ENCODE results near the gene SMAGP.
"Not testable (repeated sequence)": the region's sequence is repeated elsewhere in the genome, so short reads cannot be mapped to it uniquely, and the experiment has no call there.

Gene SMAGP

DNA sequence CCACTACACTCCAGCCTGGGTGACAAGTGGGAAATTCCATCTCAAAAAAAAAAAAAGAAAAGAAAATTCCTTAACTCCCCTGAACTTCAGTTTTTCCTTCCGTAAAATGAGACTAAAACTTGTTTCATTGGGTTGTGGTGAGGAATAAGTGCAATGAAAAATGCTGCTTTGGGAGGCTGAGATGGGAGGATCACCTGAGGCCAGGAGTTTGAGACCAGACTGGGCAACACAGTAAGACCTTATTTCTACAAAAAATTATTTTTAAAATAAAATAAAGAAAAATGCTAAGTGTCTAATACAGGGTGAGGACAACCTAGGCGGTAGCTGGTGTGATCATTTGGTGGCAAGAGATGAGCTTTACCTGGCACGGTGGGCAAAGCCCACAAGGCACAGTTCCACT, 6.9 kb downstream of the SMAGP start:
- DNase-seq: no peak

DNA sequence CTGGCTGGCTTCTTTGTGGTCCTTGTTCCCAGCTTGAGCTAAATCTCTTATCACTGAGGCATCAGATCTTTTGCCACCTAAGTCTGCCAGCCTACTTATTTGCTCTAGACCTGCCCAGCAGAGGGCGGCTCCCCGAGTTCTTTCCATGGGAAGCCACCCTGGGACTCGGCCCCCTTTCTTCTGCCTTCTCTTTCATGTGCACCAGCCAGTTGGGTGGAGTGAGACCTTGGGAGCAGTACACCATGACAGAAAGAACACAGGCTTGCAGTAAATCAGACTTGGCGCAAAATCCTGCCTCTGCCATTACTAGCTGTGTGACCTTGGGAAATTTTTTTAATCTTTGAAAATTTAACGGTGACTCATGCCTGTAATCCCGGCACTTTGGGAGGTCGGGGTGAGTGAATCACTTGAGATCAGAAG, 7.4 kb downstream of the SMAGP start:
- no peak for DNase-seq

DNA sequence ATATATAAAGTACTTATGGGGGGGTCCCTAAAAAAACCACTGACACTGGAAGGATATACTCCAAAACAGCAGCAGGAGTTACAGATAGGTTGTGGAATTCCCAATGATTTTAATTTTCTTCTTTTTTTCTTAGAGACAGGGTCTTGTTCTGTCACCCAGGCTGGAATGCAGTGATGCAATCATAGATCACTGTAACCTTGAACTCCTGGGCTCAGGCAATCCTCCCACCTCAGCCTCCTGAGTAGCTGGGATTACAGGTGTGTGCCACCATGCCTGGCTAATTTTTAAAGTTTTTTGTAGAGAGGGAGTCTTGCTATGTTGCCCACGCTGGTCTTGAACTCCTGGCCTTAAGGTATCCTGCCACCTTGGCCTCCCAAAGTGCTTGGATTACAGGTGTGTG, 10.6 kb downstream of the SMAGP start:
- not testable (repeated sequence) for DNase-seq

DNA sequence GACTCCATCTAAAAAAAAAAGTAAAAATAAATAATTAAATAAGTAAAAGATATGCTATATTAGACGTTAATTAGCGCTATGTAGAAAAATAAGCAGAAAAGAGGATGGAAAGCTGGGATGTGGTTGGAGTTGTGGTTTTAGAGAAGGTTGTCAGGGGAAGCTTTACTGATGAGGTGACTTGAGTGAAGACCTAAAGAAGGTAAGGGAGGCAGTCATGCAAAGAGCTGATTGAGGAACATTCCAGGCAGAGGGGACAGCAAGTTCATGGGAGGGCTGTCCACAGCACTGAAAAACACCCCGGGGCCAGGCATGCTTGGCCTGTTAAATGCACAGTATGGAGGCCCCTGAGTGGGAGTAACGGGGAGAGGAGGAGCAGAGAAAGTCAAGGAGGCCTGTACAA, 15.7 kb downstream of the SMAGP start:
- no peak for DNase-seq

DNA sequence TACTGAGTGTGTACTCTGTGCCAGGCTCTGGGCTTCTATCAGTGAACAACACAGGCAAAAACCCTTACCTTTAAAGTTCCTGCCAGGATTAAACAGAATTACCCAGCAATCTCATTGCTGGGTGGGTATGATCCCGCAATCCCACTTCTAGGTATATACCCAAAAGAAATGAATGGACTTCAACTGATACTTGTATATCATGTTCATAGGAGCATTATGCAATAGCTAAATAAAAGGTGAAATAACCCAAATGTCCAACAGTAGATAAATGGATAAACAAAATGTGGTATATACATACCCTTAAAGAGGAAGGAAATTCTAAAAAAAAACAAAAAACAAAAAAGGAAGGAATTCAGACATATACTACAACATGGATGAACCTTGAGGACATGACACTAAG, 16.9 kb downstream of the SMAGP start:
- DNase-seq: no peak

DNA sequence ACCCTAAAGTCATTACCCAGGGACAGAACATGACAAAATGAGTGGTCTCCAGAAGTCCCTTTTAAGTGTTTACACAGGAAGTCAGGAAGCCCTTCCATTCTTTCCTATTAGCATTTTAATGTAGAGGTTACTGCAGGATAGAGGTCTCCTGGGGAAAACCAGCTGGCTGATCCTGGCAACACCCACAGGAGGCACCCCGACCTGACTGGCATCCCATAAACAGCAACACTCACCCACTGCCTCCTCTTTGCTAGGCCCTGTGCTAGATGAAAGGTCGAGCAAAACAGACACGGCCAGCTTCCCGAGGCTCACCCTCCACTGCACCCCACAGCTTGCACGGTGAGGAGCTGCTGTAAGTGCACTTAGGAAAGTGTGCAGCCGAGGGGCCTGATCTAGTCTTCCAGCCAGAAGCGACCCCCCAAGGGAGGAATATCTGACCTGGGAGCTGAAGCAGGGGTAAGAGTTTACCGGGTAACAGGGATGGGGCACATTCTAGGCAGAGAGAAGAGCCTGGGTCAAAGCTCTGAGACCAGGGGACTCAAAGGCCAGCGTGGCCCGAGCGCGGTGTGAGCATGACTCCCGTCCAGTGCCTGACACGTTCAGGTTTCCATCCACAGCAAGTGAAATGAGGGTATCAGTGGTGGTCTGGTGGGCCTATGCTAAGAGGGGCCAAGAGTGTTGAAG, 22.6 kb downstream of the SMAGP start:
- DNase-seq: no peak

DNA sequence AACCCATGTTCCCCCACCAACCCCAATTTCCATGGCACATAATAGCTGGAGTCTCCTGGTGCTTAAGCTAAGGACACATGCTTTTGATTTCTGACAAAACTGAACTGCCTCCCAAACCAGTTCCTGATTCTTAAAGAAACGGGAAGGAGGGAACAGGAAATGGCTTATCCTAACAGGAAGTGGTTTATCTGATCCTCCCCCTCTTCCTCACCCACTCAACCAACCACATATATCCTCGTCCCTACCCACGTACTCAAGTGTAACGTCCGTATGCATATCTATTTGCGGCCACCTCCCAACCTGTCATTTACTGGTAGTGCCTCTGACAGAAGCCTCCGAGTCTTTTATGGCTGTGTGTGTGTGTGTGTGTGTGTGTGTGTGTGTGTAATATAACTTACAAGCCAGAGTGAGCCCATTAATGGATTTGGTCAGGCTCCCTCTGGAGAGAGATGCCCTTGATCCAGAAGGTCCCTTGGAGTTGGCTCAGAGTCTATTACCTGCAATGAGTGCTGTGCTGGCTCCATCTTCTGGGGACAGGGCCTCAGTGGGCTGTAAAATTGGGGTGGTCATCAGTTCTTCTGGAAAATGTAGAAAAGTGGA, 23.9 kb downstream of the SMAGP start:
- DNase-seq: peak; percentile 20

DNA sequence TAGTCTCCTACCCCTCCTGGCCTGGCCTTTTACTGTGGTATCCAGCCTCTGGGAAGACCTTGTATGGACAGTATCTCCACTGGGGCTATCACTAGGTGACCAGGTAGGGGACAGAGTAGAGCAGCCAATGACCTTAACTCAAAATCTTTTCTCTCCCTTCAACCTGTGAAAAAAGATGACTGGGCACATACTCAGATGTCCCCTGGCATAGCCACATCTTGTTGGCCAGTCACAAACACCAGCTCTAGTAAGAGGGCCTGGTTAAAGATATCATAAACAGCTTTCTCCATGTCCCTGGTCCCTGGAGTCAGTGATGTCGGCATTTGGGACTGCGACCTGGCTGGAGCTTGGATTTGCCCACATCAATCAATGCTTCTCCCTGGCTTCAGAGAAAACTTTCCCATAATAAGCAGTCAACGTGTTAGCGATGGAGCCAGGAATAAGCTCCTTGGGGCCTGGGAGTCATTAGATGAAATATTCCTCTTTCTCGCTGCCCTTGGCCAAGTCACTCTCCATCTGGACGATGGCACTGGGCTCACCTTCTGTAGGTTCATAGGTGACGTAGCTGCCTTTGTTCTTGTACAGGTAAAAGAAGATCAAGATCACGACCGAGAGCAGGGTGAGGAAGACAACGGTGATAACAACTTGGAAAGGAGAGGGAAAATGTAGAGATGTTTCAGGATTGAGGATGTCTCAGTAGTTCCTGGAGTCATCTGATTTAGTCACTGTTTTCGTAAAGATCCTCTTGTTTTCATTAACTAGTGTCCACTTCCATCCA, 24.6 kb downstream of the SMAGP start:
- DNase-seq: no peak

DNA sequence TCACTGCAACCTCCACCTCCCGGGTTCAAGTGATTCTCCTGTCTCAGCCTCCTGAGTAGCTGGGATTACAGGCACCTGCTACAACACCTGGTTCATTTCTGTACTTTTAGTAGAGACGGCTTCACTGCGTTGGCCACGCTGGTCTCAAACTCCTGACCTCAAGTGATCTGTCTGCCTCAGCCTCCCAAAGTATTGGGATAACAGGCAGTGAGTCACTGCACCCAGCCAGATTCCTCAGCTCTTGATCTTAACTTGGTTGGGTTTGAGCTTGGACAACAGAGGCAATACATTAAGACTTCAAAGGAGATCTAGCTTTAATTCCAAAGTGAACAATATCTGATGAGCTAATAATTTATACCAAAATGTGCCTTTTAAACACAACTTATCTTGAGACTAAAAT, 25.9 kb downstream of the SMAGP start:
- DNase-seq: no peak

DNA sequence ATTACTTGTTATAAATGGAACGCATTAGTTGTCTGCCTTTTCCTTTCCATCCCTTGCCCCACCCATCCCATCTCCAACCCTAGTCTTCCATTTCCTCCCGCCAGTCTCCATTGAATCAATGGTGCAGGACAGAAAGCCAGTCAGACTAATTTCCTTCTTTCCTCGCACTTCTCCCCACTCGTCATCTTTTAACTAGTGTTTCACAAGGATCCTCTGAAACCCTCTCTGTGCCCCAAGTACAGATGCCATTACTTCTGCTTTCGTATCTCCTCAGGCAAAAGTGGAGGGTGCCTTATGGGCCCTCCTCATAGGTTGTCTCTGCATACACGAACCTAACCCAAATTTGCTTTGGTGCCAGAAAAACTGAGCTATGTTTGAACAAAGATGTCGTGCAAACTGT, 27.3 kb downstream of the SMAGP start:
- DNase-seq: no peak

DNA sequence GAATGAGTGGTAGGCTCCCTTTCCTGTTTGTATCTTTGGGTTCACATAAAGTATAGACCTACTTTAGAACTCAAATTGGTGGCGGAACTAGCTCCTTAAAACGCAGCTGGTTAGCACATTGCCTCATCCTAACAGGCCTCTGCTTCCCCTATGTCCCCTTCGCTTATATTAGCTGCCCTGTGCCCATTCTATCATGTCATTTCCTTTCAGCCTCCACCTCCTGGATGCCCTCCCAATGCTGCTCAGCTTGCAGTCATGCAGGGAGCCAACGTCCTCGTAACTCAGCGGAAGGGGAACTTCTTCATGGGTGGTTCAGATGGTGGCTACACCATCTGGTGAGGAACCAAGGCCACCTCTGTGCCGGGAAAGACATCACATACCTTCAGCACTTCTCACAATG, 28.1 kb downstream of the SMAGP start:
- DNase-seq: no peak

DNA sequence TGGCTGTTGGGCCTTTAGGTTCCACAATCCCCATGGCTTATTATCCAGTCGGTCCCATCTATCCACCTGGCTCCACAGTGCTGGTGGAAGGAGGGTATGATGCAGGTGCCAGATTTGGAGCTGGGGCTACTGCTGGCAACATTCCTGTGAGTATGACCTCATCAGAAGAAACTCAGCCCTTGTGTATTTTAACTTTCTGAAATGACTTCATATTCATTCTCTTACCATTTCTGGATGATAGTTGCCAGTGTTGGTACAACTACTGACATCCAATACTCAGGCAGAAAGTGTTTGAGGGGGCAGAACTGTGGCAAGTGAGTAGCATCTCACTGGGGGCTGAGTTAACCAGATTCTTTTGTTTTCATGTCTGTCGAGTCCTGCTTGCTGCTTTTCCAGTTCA, 29.2 kb downstream of the SMAGP start:
- no peak for DNase-seq

DNA sequence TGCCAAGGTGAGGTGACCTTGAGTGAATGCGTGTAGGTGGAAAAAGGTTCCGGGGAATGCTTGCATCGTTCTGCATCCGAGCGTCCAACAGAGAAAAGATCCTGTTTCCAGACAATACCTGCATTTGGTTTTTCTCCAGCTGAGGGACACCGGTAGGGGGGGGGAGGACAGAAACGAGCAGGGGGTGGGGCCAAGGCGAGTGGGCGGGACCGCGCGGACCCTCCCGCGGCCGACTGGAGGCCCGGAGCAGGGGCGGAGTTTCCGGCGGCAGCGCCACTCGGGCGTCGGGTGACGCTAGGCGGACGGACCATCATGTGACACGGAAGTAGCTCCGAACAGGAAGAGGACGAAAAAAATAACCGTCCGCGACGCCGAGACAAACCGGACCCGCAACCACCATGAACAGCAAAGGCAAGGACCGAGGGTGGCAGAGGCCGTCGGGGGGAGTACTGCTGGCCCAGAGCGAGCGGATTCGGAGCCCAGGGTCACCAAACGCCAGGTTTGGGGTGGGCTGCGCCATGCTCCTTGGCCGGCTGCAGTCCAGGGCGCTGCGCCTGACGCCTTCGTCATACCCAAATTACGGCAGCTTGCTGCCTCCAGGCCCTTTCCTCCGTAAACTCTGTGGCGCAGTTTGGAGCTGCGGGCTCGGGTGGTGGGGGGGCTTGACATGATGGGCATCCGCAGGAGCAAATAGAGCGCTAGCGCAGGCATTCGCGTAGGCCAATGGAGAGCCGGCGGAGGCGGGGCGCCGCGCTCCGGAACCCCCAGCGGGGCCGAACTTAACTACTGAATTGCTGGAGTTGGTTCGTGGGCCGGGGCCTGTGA, 31.5 kb downstream of the SMAGP start, which contains the start of gene DAZAP2:
TSS of gene DAZAP2 (plus strand) at position 317 of the 825 bp plus-strand sequence. CDS start at position 399, 82 bp downstream.
- DNase-seq: peak; percentile 95

DNA sequence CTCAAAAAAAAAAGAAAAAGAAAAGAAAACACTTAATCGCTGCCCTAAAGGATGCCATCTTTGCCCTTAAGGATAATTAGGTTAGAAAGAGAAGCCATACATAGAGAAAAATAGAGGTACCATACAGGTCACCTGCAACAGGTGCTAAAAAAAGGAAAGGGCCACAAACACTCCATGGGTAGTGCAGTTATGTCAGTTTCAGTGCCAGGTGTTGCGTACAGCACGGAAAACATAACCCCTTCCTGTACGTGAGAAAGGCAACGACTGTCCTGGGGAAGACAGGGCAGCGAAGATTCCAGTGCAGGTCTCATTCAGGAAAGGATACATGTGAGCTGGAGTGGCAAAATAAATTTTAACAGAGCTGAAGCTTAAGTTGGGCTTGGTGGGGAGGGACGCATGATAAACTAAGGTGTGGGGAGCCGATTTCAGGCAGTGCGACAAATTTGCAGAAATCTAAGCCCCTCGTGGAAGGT, 32.1 kb downstream of the SMAGP start:
- DNase-seq: no peak

DNA sequence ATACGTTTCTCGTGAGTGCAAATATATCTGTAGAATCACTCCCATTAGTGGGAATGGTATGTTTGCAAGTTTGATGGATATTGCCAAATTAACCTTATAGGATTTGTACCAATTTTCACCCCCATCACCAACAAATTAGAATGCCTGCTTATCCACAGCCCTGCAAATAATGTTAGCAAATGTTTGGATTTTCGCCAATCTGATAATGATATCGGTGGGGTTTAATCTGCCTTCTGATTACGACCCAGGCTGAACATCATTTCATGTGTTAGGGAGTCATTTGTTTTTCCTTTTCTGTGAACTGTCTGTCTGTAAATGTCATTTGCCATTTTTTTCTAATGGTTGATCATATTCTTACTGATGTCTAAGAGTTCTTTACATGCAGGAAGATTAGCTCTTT, 35.7 kb downstream of the SMAGP start:
- no peak for DNase-seq

DNA sequence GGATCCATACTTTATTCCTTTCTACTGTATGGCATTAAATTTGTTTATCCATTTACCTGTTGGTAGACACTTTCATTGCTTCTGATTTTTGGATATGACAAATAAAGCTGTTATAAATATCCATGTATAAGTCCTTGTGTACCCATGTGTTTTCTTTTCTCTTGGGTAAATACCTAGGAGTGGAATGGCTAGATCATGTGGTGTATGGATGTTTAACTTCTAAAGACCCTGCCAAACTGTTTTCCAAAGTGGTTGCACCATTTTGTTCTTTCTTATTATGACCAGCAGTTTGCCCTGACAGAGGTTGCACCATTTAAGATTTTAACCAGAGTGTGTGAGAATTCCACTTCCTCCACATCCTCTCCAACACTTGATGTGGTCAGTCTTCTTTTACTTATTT, 37.6 kb downstream of the SMAGP start:
- no peak for DNase-seq

DNA sequence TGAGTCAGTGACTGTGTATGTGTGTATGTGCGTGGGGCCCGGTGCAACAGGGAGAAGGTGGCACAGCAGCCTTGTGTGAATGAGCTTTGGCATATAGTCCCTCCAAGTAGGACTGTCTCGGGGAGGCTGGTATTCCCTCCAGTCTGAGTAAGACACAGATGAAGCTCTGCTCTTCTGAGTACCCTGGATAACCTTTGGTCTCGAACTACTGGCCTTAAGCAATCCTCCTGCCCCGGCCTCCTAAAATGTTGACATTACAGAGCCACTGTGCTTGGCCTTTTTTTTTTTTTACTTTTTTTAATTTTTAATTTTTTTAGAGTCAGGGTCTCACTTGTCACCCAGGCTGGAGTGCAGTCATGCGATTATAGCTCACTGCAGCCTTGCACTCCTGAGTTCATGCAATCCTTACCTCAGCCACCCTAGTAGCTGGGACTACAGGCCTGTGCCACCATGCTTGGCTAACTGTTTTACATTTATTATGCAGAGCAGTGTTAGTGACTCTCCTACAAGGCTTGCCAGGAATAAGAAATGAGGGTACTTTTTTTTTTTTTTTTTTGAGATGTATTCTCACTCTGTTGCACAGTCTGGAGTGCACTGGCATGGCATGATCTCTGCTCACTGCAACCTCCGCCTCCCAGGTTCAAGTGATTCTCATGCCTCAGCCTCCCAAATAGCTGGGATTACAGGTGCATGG, 41.0 kb downstream of the SMAGP start:
- DNase-seq: no peak

DNA sequence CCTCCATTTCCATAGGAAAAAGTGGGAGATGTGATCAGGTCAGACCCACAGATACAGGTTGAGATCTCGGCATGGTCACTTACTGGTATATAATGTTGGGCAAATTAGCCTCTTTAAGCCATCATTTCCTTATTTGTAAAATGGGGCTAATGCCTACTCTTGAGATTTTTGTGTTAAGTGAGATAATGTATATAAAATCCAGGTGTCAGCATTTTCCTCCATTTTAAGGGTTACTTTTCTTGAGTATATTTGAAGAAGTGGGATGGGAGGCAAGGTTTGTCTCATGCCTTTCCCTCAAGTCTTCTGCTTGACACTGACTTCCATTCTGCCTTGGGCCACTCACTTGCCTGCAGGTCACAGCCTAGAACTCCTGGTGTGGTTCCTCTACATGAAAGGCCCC, 42.3 kb downstream of the SMAGP start:
- no peak for DNase-seq

DNA sequence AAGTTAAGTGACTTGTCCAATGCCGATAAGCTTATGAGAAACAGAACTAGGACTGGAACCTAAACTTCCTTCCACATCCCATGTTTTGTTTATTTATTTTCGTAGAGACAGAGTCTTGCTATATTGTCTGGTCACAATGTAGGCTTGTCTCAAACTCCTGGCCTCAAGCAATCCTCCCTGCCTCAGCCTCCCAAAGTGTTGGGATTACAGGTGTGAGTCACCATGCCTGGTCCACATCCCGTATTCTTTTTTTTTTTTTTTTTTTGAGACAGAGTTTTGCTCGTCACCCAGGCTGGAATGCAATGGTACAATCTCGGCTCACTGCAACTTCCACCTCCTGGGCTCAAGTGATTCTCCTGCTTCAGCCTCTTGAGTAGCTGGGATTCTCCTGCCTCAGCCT, 43.1 kb downstream of the SMAGP start:
- DNase-seq: not testable (repeated sequence)

DNA sequence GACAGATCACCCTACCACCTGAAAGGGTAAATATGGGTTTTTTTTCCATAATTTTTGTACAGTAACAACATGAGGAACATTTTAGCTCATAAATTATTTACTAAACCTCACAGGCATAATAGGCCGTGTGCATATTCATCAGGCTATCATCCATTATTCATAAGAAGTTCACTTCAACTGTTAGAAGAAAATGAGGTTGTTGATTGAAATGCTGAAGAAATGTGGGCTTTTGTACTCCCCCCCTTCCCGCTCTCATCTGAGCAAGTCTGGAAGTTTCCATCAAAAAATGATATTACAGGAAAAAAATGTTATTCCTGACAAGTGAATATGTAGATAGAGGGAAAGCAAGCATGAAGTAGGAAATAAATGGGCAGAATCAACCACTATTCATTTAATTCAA, 44.4 kb downstream of the SMAGP start:
- no peak for DNase-seq

DNA sequence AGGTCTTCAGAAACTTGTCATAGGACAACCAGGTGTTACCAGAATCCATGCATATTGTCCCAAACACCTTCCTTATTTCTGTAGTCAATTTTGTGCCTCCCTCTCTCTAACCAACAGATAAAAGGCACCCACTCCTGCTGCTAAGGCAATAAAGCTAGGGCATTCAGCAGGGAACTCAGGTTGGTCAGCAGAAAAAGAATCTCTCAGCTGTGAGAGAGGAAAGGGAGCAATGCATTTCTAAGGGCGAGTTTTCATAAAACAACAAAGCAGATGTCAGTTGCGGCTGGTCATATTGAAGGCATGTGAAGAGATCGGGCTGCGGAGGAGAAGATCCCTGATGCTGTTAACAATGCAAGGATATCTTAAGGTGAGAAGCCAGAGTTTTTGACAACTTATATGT, 45.0 kb downstream of the SMAGP start:
- DNase-seq: no peak

DNA sequence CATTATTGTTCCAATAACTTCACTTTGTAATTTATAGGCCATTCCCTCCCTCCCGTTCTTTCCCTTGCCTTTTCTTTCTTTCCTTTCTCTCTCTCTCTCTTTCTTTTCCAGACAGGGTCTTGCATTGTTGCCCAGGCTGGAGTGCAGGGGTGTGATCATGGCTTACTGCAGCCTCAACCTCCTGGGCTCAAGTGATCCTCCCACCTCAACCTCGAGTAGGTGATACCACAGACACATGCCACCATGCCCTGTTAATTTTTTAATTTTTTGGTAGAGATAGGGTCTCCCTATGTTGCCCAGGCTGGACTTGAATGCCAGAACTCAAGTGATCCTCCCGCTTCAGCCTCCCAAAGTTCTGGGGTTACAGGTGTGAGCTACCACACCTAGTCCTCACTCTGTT, 45.6 kb downstream of the SMAGP start:
- DNase-seq: no peak

DNA sequence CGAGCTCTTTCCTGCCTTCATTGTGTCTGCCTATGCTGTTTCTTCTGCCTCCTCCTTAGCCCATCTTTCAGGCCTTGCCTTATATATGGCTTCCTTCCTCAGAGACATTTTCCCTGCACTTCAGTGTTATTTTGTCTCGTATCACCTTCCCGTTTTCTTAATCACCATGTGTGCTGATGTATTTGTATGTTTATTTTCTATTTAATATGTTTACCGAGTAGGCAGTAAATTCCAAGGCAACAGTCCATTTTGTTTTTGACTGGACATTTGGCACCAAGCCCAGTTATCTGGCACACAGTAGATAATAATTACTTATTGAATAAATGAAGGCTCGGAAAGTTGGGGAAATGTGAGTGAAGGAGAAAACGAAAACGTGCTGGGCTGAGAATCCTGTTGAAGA, 47.8 kb downstream of the SMAGP start:
- DNase-seq: no peak
